ENCODE data around the gene HCK. TPM values are rescaled to one million over a fixed set of nuclear protein-coding genes. Genes with fewer than 3 reads are reported as not detected.

Gene HCK
- polyA plus RNA-seq, 1 of the 3 experiments (the other 2 are of a cell fraction) = not detected

GRCh38 chr20:32110727-32111126, 58.7 kb downstream of the HCK start:
- Histone ChIP-seq H3K4me3 (ENCODE audit: low read depth in 2 of 2, low read length in 1 of 2) (peak overlapping the region; percentile 82 to 84), H3K79me2 (ENCODE audit: insufficient read depth) (peaks cover 61% of the 10 kb centered on the region), H3K4me2 (peak overlapping the region; percentile 91), H3K4me1 (ENCODE audit: control insufficient read depth in 1 of 2, insufficient read depth in 2 of 2, low read depth in 1 of 2, low read length in 1 of 2) (peaks cover 5 to 21% of the 10 kb centered on the region in 2 experiments; a peak in 3 of 4 replicates), H3K36me3 (replicated peaks in 1 of 2; ENCODE audit: control insufficient read depth in 1 of 2, insufficient read depth in 2 of 2, low read length in 1 of 2) (peaks cover 0 to 3% of the 10 kb centered on the region in 2 experiments), H3K9ac (peak overlapping the region; percentile 99; the same call in 1 of the 2 replicates), H3F3A (replicated peaks; ENCODE audit: insufficient read depth) (no peaks in the 10 kb centered on the region), H4K20me1 (ENCODE audit: insufficient read depth) (peaks cover 41% of the 10 kb centered on the region), H3K9me2 (no peaks in the 10 kb centered on the region), H3K27ac (ENCODE audit: low read depth in 2 of 2, low read length in 1 of 2) (no peak overlapping the region; a peak in 1 of 4 replicates), H3K9me3 (no peaks in the 10 kb centered on the region), H3K27me3 (ENCODE audit: insufficient read depth) (no peaks in the 10 kb centered on the region), H2AFZ (ENCODE audit: low read depth) (no peak overlapping the region)
- POLR2A ChIA-PET = interaction anchor here (0.6 to 1.4 kb wide), 3 partner anchors 19 to 258 kb away, joined by 3 read pairs; no protein-coding TSS in a partner anchor
- 91% methylated on average over 3 of the region's 3 CpGs for WGBS (ENCODE audit: low lambda C conversion rate)
- TF ChIP-seq CTCF (IDR thresholded peaks at IDR 0.05) (no peak), RXRA (IDR thresholded peaks at IDR 0.05; ENCODE audit: borderline replicate concordance, low read depth) (no peak), EZH2phosphoT487 (IDR thresholded peaks at IDR 0.05; ENCODE audit: borderline replicate concordance, low read depth) (no peak), FOXJ3 (CRISPR knock-in tag; IDR thresholded peaks at IDR 0.05) (no peak), EP300 (IDR thresholded peaks at IDR 0.05; ENCODE audit: borderline replicate concordance in 1 of 2, low read depth in 1 of 2, low read length in 1 of 2) (no peak), TCF12 (IDR thresholded peaks at IDR 0.05) (no peak), NRF1 (IDR thresholded peaks at IDR 0.05; ENCODE audit: low read depth, low read length) (no peak), RCOR1 (IDR thresholded peaks at IDR 0.05; ENCODE audit: low read length) (no peak), SMC3 (IDR thresholded peaks at IDR 0.05; ENCODE audit: low read depth, low read length) (no peak), PBX3 (IDR thresholded peaks at IDR 0.05) (no peak), SIN3A (IDR thresholded peaks at IDR 0.05; ENCODE audit: borderline replicate concordance, low read depth, low read length) (no peak), ELF1 (IDR thresholded peaks at IDR 0.05) (no peak), CHD2 (IDR thresholded peaks at IDR 0.05; ENCODE audit: low read length, partially characterized antibody) (no peak), GABPA (IDR thresholded peaks at IDR 0.05; ENCODE audit: low read depth) (no peak)
- CTCF ChIA-PET = interaction anchor here (1.1 to 1.5 kb wide), 2 partner anchors 18 to 264 kb away, joined by 3 to 4 read pairs; no protein-coding TSS in a partner anchor
- DNase-seq = no peak

- H3K27ac ChIP-seq (ENCODE audit: low read depth in 2 of 2, low read length in 1 of 2) = no peak overlapping the region
- H3F3A ChIP-seq (replicated peaks; ENCODE audit: insufficient read depth) = no peaks in the 10 kb centered on the region
- 91% methylated on average over 3 of the region's 3 CpGs for WGBS (ENCODE audit: low lambda C conversion rate)
- CTCF ChIA-PET = interaction anchor here (1.5 kb wide), 1 partner anchor 19 kb away, joined by 3 read pairs; no protein-coding TSS in a partner anchor
- H4K20me1 ChIP-seq (ENCODE audit: insufficient read depth) = peaks cover 46% of the 10 kb centered on the region
- no peak overlapping the region for H2AFZ ChIP-seq (ENCODE audit: low read depth)
- H3K4me2 ChIP-seq = peak overlapping the region; percentile 91
- H3K9me2 ChIP-seq = no peaks in the 10 kb centered on the region
- peaks cover 0 to 3% of the 10 kb centered on the region in 2 experiments for H3K36me3 ChIP-seq (replicated peaks in 1 of 2; ENCODE audit: control insufficient read depth in 1 of 2, insufficient read depth in 2 of 2, low read length in 1 of 2)
- H3K9me3 ChIP-seq = no peaks in the 10 kb centered on the region
- POLR2A ChIA-PET = interaction anchor here (0.6 kb wide), 1 partner anchor 49 kb away, joined by 3 read pairs; no protein-coding TSS in a partner anchor
- H3K79me2 ChIP-seq (ENCODE audit: insufficient read depth) = peaks cover 66% of the 10 kb centered on the region
- no peak overlapping the region; a peak in 1 of 4 replicates for H3K4me3 ChIP-seq (ENCODE audit: low read depth in 2 of 2, low read length in 1 of 2)
- peaks cover 5 to 22% of the 10 kb centered on the region in 2 experiments; a peak in 3 of 4 replicates for H3K4me1 ChIP-seq (ENCODE audit: control insufficient read depth in 1 of 2, insufficient read depth in 2 of 2, low read depth in 1 of 2, low read length in 1 of 2)
- no peak for DNase-seq
- H3K9ac ChIP-seq = no peak overlapping the region
- no peaks in the 10 kb centered on the region for H3K27me3 ChIP-seq (ENCODE audit: insufficient read depth)
- TF ChIP-seq RFX5 (IDR thresholded peaks at IDR 0.05; ENCODE audit: low read length) = no peak
- no peak for TF ChIP-seq YY1 (IDR thresholded peaks at IDR 0.05; ENCODE audit: low read depth)
- no peak for TF ChIP-seq ZBTB33 (IDR thresholded peaks at IDR 0.05; ENCODE audit: borderline replicate concordance, low read depth)
- no peak for TF ChIP-seq RAD21 (IDR thresholded peaks at IDR 0.05; ENCODE audit: low read length)
- no peak for TF ChIP-seq USF2 (IDR thresholded peaks at IDR 0.05; ENCODE audit: borderline replicate concordance, low read depth, low read length)
- TF ChIP-seq RCOR1 (IDR thresholded peaks at IDR 0.05; ENCODE audit: low read length) = no peak
- no peak for TF ChIP-seq SMC3 (IDR thresholded peaks at IDR 0.05; ENCODE audit: low read depth, low read length)
- TF ChIP-seq, protein P1, sequence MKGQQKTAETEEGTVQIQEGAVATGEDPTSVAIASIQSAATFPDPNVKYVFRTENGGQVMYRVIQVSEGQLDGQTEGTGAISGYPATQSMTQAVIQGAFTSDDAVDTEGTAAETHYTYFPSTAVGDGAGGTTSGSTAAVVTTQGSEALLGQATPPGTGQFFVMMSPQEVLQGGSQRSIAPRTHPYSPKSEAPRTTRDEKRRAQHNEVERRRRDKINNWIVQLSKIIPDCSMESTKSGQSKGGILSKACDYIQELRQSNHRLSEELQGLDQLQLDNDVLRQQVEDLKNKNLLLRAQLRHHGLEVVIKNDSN (IDR thresholded peaks at IDR 0.05; ENCODE audit: borderline replicate concordance, low read depth) = no peak
- no peak for TF ChIP-seq MEF2A (IDR thresholded peaks at IDR 0.05; ENCODE audit: borderline replicate concordance, low read depth)
- no peak for TF ChIP-seq NRF1 (IDR thresholded peaks at IDR 0.05; ENCODE audit: low read depth, low read length)
Observed at GRCh38 chr20:32111156-32111686, 59.2 kb downstream of the HCK start.

All from SK-N-SH (cell line).